ENCODE results near the gene ARHGAP32. TPM values are rescaled to one million over a fixed set of nuclear protein-coding genes. Genes with fewer than 3 reads are reported as not detected.
"Not testable (repeated sequence)": the region's sequence is repeated elsewhere in the genome, so short reads cannot be mapped to it uniquely, and the experiment has no call there.

ARHGAP32 gene
- total RNA-seq, 3 donors from 2014 or later = 44.2 to 95.5 (median 62.0) TPM

GRCh38 chr11:129184581-129184980 is 7.5 kb downstream of the ARHGAP32 start:
- Histone ChIP-seq H3K4me1 (ENCODE audit: low read depth) (peaks cover 3% of the 10 kb centered on the region), H3K9me3 (no peaks in the 10 kb centered on the region), H3K4me3 (no peak overlapping the region), H3K36me3 (ENCODE audit: low read depth) (no peaks in the 10 kb centered on the region)
- TF ChIP-seq, protein P1, sequence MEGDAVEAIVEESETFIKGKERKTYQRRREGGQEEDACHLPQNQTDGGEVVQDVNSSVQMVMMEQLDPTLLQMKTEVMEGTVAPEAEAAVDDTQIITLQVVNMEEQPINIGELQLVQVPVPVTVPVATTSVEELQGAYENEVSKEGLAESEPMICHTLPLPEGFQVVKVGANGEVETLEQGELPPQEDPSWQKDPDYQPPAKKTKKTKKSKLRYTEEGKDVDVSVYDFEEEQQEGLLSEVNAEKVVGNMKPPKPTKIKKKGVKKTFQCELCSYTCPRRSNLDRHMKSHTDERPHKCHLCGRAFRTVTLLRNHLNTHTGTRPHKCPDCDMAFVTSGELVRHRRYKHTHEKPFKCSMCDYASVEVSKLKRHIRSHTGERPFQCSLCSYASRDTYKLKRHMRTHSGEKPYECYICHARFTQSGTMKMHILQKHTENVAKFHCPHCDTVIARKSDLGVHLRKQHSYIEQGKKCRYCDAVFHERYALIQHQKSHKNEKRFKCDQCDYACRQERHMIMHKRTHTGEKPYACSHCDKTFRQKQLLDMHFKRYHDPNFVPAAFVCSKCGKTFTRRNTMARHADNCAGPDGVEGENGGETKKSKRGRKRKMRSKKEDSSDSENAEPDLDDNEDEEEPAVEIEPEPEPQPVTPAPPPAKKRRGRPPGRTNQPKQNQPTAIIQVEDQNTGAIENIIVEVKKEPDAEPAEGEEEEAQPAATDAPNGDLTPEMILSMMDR (IDR thresholded peaks at IDR 0.05) = no peak
- intact Hi-C loops (cut with DNase I, micrococcal nuclease) = no loop called here
- DNase-seq (no peak), ATAC-seq (no peak)

DNA sequence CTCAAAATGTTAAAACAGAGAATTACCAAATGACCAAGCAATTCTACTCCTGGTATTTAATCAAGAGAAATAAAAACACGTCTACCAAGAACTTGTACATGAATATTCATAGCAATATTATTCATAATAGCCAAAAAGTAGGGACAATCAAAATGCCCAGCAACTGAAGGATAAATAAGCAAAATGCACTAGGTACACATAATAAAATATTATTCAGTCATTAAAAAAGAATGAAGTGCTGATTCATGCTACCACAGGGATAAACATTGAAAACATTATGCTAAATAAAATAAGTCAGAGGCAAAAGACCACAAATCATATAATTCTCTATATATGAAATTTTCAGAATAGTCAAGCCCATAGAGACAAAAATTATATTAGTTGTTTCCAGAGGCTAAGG is 24.8 kb downstream of the ARHGAP32 start:
- no peak for ATAC-seq
- Histone ChIP-seq H3K4me3 (no peak overlapping the region), H3K4me1 (ENCODE audit: low read depth) (no peaks in the 10 kb centered on the region), H3K36me3 (ENCODE audit: low read depth) (no peaks in the 10 kb centered on the region), H3K9me3 (no peaks in the 10 kb centered on the region)
- TF ChIP-seq, protein P1 (IDR thresholded peaks at IDR 0.05) = no peak
- DNase-seq = no peak
- intact Hi-C loops (cut with DNase I, micrococcal nuclease) = no loop called here

GRCh38 chr11:129163714-129164164 is 28.4 kb downstream of the ARHGAP32 start:
- intact Hi-C loops (cut with DNase I, micrococcal nuclease) = no loop called here
- no peak for ATAC-seq

DNA sequence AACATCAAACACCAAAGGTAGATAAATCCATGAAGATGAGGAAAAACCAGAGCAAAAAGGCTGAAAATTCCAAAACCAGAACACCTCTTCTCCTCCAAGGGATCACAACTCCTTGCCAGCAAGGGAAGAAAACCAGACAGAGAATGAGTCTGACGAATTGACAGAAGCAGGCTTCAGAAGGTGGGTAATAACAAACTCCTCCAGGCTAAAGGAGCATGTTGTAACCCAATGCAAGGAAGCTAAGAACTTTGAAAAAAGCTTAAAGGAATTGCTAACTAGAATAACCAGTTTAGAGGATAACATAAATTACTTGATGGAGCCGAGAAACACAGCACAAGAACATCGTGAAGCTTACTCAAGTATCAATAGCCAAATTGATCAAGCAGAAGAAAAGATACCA is 35.0 kb downstream of the ARHGAP32 start:
- H3K4me1 ChIP-seq (ENCODE audit: low read depth); DNase-seq; H3K36me3 ChIP-seq (ENCODE audit: low read depth); ATAC-seq; intact Hi-C loops (cut with DNase I, micrococcal nuclease); H3K4me3 ChIP-seq: not testable (repeated sequence)
- H3K9me3 ChIP-seq = peaks cover 11% of the 10 kb centered on the region

More at GRCh38 chr11:129163714-129164164, 28.4 kb downstream of the ARHGAP32 start:
- no peaks in the 10 kb centered on the region for H3K36me3 ChIP-seq (ENCODE audit: low read depth)
- no peaks in the 10 kb centered on the region for H3K9me3 ChIP-seq
- DNase-seq = no peak
- TF ChIP-seq, protein P1 (IDR thresholded peaks at IDR 0.05) = no peak
- H3K4me1 ChIP-seq (ENCODE audit: low read depth) = no peaks in the 10 kb centered on the region
- no peak overlapping the region for H3K4me3 ChIP-seq

GRCh38 chr11:129155745-129156144 is 36.4 kb downstream of the ARHGAP32 start:
- Histone ChIP-seq H3K4me3 (no peak overlapping the region), H3K9me3 (peaks cover 15% of the 10 kb centered on the region), H3K4me1 (ENCODE audit: low read depth) (no peaks in the 10 kb centered on the region), H3K36me3 (ENCODE audit: low read depth) (no peaks in the 10 kb centered on the region)
- ATAC-seq = no peak
- TF ChIP-seq, protein P1 (IDR thresholded peaks at IDR 0.05) = no peak
- intact Hi-C loops (cut with DNase I, micrococcal nuclease) = no loop called here
- no peak for DNase-seq

GRCh38 chr11:129148487-129148886 is 43.6 kb downstream of the ARHGAP32 start:
- Histone ChIP-seq H3K36me3 (ENCODE audit: low read depth) (no peaks in the 10 kb centered on the region), H3K4me3 (no peak overlapping the region), H3K9me3 (peaks cover 15% of the 10 kb centered on the region), H3K4me1 (ENCODE audit: low read depth) (no peaks in the 10 kb centered on the region)
- DNase-seq (no peak), ATAC-seq (peak; percentile 70)
- TF ChIP-seq, protein P1 (IDR thresholded peaks at IDR 0.05) = no peak
- intact Hi-C loops (cut with DNase I, micrococcal nuclease) = no loop called here
